Large intestine (tissue), 3 donors: ENCODE measurements around the gene SNRPA. TPM values are rescaled to one million over a fixed set of nuclear protein-coding genes. Genes with fewer than 3 reads are reported as not detected.

ENCODE experiments used
- DNase-seq, 2 donors: peaks; one replicate each; pipeline versions ENCODE4 v3.0.0 to v3.0.0-alpha.2; 2013
- H3K27ac ChIP-seq: one replicate; pipeline ENCODE4 v1.5.1; 2013; ENCODE audit warnings: low read length
- H3K27me3 ChIP-seq: 2 replicates; pipeline ENCODE4 v1.6.1; 2013; ENCODE audit warnings: low read length; ENCODE audit not compliant: control insufficient read depth, insufficient read depth
- H3K36me3 ChIP-seq: 2 replicates; pipeline ENCODE4 v1.6.1; 2013; ENCODE audit warnings: low read length; ENCODE audit not compliant: control insufficient read depth, insufficient read depth
- H3K4me1 ChIP-seq: one replicate; pipeline ENCODE4 v1.6.1; 2013; ENCODE audit warnings: low read length; ENCODE audit not compliant: control insufficient read depth, insufficient read depth
- H3K4me3 ChIP-seq: one replicate; pipeline ENCODE4 v1.5.1; 2013; ENCODE audit warnings: low read length
- H3K9me3 ChIP-seq: one replicate; pipeline ENCODE4 v1.6.1; 2013; ENCODE audit warnings: mild to moderate bottlenecking, low read depth, low read length, moderate library complexity; ENCODE audit not compliant: control insufficient read depth
- WGBS: methylation state at CpG from one replicate; pipeline ENCODE4 v1.1.5; 2013; ENCODE audit warnings: low lambda C conversion rate; ENCODE audit not compliant: insufficient coverage; 5-methylcytosine and 5-hydroxymethylcytosine counted together
- polyA plus RNA-seq: library from polyadenylated mRNA; unstranded; fragments of 120-200 nt; gene quantifications from one replicate; pipeline ENCODE4 v1.2.1, GENCODE V29; 2013

Gene SNRPA
- polyA plus RNA-seq, 1 donor, result 65.7 TPM

DNA sequence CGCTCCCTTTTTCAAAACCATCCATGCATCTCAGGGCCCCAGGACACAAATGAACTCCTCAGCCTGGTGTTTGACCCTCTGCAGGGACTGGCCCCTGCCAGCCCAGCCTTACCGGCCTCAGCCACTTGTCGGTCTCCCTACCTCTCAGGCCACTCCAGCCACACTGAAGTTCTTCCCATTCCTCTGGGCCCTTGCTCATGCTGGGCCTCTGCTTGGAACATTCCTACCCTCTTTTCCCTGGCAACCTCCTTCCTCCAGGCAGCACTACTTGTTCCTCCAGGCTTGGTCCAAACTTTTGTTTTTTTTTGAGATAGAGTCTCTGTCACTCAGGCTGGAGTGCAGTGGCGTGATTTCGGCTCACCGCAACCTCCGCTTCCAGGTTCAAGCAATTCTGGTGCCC is 40.3 kb downstream of the SNRPA start:
- H3K4me3 ChIP-seq, result no peak overlapping the region

DNA sequence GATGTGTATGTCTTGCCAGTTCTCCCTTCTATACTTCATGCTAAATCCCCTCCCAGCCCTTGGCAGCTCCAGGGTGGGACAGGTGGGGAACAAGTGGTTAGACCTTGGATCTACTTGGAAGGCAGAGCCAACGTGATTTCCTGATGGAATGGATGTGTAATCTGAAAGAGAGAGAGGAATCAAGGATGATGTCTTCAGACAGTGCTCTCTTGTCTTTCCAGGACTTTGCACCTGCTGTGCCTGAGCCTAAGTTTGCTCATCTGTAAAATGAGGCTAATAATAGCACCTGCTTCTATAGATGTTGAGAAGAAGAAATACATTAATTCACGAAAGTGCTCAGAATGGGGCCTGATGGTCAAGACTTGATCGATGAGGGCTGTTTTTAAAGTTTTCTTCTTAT is 41.0 kb downstream of the SNRPA start:
- Histone ChIP-seq H3K27me3 (no peaks in the 10 kb centered on the region), H3K4me1 (peaks cover 5% of the 10 kb centered on the region), H3K36me3 (peaks cover 12% of the 10 kb centered on the region), H3K4me3 (no peak overlapping the region), H3K9me3 (no peaks in the 10 kb centered on the region), H3K27ac (peak overlapping the region; percentile 1)
- WGBS, result 80% methylated on average over 1 of the region's 3 CpGs
- DNase-seq, result no peak

More for the DNA sequence above, 40.3 kb downstream of the SNRPA start:
- no peaks in the 10 kb centered on the region for H3K9me3 ChIP-seq
- H3K36me3 ChIP-seq, result peaks cover 16% of the 10 kb centered on the region
- no peak for DNase-seq
- H3K4me1 ChIP-seq, result peaks cover 5% of the 10 kb centered on the region
- WGBS, result no CpG with 5 or more reads among the region's 7 CpGs
- no peaks in the 10 kb centered on the region for H3K27me3 ChIP-seq
- no peak overlapping the region for H3K27ac ChIP-seq

DNA sequence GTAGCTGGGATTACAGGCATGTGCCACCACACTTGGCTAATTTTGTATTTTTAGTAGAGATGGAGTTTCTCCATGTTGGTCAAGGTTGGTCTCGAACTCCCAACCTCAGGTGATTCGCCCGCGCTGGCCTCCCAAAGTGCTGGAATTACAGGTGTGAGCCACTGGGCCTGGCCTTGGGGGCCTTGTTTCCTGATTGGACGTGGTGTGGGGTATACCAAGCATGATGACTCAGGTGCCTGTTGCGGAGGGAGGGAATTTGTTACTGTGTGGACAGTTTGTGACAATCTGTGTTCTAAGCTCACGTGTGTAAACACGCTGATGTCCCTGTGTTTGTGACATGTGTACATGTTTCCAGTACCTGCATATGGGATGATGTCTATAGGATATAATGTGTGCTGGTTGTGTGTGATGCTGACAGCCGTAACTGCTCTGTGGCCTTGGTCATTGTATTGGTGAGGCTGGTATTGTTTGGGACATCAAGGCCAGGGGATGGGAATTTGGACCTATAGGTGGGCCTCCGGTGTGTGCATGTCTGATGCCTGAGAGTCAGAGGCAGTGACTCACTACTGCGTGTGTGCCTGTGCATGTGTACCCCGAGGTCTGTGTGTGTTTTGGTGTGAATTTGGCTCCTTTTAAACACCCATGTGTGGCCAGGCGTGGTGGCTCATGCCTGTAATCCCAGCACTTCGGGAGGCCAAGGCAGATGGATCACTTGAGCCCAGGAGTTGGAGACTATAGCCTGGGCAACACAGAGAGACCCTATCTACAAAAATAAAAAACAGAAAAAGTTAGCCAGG is 46.4 kb downstream of the SNRPA start:
- peaks cover 27% of the 10 kb centered on the region for H3K4me1 ChIP-seq
- DNase-seq, result no peak
- H3K27ac ChIP-seq, result peak overlapping the region; percentile 87
- H3K4me3 ChIP-seq, result no peak overlapping the region
- H3K9me3 ChIP-seq, result peaks cover 2% of the 10 kb centered on the region
- no CpG with 5 or more reads among the region's 14 CpGs for WGBS
- H3K36me3 ChIP-seq, result peaks cover 19% of the 10 kb centered on the region
- no peaks in the 10 kb centered on the region for H3K27me3 ChIP-seq

DNA sequence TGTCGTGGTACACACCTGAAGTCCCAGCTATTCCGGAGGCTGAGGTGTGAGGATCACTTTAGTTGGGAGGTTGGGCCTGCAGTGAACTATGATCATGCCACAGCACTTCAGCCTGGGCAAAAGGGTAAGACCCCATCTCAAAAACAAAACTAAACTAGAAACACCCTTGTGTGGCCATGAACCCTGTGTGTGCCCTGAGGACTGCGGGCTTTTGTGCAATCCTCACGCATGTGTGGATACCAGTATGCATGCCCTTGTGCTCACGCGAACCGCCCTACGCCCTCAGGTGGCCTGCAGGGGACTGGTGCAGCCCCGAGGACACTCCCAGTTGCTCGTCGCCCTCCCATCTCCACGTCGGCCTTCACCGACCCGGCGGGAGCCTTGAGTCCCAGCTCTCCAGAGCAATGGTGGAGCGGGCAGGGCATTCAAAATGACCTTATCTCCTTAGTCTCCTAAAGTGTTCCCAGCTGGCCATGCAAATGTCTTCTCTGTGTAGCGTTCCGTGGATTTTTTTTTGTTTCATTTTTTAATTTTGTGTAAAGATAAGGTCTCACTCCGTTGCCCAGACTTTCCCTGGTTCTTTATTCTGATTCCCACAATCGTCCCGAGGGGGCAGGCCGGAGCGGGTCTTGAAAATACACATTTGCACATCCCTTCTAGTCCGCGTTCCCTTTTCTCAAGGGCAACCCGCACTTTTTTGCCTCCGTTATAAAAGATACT is 47.1 kb downstream of the SNRPA start:
- WGBS, result 37% methylated on average over 5 of the region's 28 CpGs
- H3K36me3 ChIP-seq, result peaks cover 27% of the 10 kb centered on the region
- peaks cover 30% of the 10 kb centered on the region for H3K4me1 ChIP-seq
- peak; percentile 93 for DNase-seq
- H3K4me3 ChIP-seq, result peak overlapping the region; percentile 49
- peaks cover 2% of the 10 kb centered on the region for H3K9me3 ChIP-seq
- H3K27me3 ChIP-seq, result no peaks in the 10 kb centered on the region
- H3K27ac ChIP-seq, result peak overlapping the region; percentile 87

DNA sequence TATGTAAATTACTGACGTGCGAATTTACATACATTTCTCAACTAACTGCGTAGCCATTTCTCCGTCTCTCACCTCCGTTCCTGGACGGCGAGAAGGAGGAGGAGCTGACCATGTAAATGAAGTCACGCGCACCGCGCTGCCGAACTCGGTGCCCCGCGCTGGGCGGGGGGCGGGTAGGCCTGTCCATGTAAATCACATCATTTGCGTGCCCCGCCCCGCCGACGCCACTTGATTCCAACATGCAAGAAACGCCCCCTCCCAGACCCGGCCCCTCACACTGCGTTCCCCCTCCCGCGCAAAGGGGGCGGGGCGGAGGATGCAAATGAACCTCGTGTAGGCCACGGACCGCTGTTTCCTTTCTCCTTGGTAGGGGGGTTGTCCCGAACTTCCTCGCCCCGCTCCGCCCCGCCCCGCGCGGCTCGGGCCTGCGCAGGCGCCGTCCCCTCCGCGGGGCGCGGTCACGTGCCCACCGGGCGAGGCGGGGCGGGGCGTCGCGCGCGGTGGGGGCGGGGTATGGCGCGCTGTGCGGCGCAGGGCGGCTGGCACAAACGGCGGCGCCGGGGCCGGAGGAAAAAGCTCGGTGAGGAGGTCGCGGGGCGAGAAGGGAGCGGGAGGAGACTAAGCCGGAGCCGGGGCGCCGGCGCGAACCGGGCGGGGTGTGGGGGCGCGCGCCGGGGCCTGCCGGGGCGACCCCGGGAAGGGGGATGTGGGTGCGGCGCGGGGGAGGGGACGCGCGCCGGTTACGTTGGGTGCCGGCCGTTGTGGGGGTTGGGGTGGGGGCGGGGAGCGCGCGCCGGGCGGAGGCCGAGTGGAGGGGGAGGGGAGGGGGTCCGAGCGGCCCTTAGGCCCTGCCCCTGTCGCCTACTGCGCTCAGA is 47.9 kb downstream of the SNRPA start, which contains the start of gene EGLN2:
Gene EGLN2, plus strand, starts transcription at position 509 of the 875 bp plus-strand sequence. CDS start 1,382 bp downstream, outside the sequence.
- DNase-seq, result peak; percentile 100
- WGBS, result no CpG with 5 or more reads among the region's 110 CpGs
- Histone ChIP-seq H3K4me3 (peak within 1 kb of the TSS; percentile 99), H3K9me3 (peaks cover 2% of the 10 kb centered on the region), H3K36me3 (peaks cover 34% of the 10 kb centered on the region), H3K27me3 (no peaks in the 10 kb centered on the region), H3K27ac (peak within 1 kb of the TSS; percentile 87), H3K4me1 (peaks cover 38% of the 10 kb centered on the region)

DNA sequence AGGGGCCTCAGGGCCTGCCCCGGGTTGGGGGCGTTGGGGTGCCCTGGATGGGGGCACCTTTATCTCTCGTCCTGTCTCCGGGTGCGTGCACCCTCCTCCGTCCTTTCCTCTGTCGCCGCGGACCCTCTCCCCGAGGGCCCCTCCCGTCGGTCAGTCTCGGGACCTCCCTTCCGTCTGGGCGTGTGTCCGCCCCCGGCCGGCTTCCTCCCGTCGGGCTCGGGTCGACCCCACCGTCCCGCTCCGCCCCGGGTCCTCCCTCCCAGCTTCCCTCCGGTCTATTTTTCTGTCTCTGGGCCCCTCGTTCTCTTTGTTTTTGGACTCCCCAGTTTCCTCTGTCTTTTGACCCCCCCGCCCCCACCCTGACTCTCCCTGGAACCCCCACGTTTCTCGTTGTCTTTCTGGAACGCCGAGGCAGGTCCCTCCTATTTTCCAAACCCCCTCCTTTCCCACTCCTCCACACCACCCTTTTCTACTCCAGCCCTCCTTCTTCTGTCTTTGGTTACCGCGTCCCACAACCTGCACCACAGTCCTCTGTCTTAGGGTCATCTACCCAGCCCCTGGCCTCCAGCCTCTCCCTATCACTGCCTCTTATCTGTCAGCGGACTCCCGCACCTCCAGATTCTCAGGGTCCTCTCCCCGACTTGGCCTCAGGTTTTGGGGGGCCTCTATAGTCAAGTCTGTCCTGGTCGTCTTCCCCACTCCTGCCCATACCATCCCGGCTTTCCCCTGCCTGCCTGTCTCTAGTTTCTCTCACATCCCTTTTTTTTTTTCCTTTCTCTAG is 48.7 kb downstream of the SNRPA start:
- H3K36me3 ChIP-seq, result peaks cover 41% of the 10 kb centered on the region
- H3K27me3 ChIP-seq, result no peaks in the 10 kb centered on the region
- 4% methylated on average over 5 of the region's 40 CpGs for WGBS
- H3K9me3 ChIP-seq, result peaks cover 2% of the 10 kb centered on the region
- peaks cover 45% of the 10 kb centered on the region for H3K4me1 ChIP-seq
- H3K27ac ChIP-seq, result peak overlapping the region; percentile 77
- peak overlapping the region; percentile 99 for H3K4me3 ChIP-seq
- peak; percentile 48 to 52 for DNase-seq

DNA sequence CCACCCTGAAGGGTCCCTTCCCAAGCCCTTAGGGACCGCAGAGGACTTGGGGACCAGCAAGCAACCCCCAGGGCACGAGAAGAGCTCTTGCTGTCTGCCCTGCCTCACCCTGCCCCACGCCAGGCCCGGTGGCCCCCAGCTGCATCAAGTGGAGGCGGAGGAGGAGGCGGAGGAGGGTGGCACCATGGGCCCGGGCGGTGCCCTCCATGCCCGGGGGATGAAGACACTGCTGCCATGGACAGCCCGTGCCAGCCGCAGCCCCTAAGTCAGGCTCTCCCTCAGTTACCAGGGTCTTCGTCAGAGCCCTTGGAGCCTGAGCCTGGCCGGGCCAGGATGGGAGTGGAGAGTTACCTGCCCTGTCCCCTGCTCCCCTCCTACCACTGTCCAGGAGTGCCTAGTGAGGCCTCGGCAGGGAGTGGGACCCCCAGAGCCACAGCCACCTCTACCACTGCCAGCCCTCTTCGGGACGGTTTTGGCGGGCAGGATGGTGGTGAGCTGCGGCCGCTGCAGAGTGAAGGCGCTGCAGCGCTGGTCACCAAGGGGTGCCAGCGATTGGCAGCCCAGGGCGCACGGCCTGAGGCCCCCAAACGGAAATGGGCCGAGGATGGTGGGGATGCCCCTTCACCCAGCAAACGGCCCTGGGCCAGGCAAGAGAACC is 49.5 kb downstream of the SNRPA start:
- Histone ChIP-seq H3K36me3 (peaks cover 47% of the 10 kb centered on the region), H3K4me1 (peaks cover 53% of the 10 kb centered on the region), H3K27me3 (no peaks in the 10 kb centered on the region), H3K9me3 (peaks cover 2% of the 10 kb centered on the region), H3K4me3 (peak overlapping the region; percentile 99), H3K27ac (peak overlapping the region; percentile 77)
- no CpG with 5 or more reads among the region's 27 CpGs for WGBS
- DNase-seq, result no peak

DNA sequence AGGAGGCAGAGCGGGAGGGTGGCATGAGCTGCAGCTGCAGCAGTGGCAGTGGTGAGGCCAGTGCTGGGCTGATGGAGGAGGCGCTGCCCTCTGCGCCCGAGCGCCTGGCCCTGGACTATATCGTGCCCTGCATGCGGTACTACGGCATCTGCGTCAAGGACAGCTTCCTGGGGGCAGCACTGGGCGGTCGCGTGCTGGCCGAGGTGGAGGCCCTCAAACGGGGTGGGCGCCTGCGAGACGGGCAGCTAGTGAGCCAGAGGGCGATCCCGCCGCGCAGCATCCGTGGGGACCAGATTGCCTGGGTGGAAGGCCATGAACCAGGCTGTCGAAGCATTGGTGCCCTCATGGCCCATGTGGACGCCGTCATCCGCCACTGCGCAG is 50.0 kb downstream of the SNRPA start:
- H3K9me3 ChIP-seq, result peaks cover 2% of the 10 kb centered on the region
- WGBS, result no CpG with 5 or more reads among the region's 27 CpGs

More for the DNA sequence above, 50.0 kb downstream of the SNRPA start:
- Histone ChIP-seq H3K36me3 (peaks cover 50% of the 10 kb centered on the region), H3K27ac (no peak overlapping the region), H3K4me1 (peaks cover 58% of the 10 kb centered on the region), H3K27me3 (no peaks in the 10 kb centered on the region), H3K4me3 (no peak overlapping the region)
- DNase-seq, result no peak
